HG03159 (cell line): ENCODE data around the gene MUC2.

Source experiments
- ATAC-seq: cut with Tn5 transposase; IDR thresholded peaks from one replicate; pipeline ENCODE4 v1.9.1; 2021; ENCODE audit warnings: mild to moderate bottlenecking, moderate library complexity; ENCODE audit not compliant: unreplicated experiment

The MUC2 gene

GRCh38 chr11:1118755-1119603, 44.3 kb downstream of the MUC2 start:
- no peak for ATAC-seq

- no peak for ATAC-seq
Measured at GRCh38 chr11:1119604-1120146, 45.0 kb downstream of the MUC2 start.

- no peak for ATAC-seq
Measured at GRCh38 chr11:1120532-1121330, 46.1 kb downstream of the MUC2 start.

GRCh38 chr11:1121331-1121812, 46.7 kb downstream of the MUC2 start:
- ATAC-seq, result no peak

- ATAC-seq, result no peak
Measured at GRCh38 chr11:1121813-1122663, 47.4 kb downstream of the MUC2 start.

GRCh38 chr11:1122664-1123002, 48.0 kb downstream of the MUC2 start:
- ATAC-seq, result no peak

GRCh38 chr11:1123970-1124369, 49.3 kb downstream of the MUC2 start:
- no peak for ATAC-seq
